HL-60 (cell line): Measurements from ENCODE around the gene C19orf47.

Source experiments
- CTCF ChIP-seq: IDR thresholded peaks from one replicate; pipeline ENCODE4 v1.5.1; 2011; ENCODE audit warnings: low read length, control low read depth, inconsistent platforms; ENCODE audit not compliant: insufficient read depth
- REST ChIP-seq: IDR thresholded peaks from 2 replicates; pipeline ENCODE4 v1.6.1; 2012; ENCODE audit warnings: low read depth; ENCODE audit not compliant: insufficient replicate concordance

GRCh38 chr19:40392123-40392522 is 43.9 kb upstream of the C19orf47 start:
- no peak for TF ChIP-seq CTCF
- TF ChIP-seq REST, result no peak
